ENCODE measurements around the gene RANBP9. TPM values are rescaled to one million over a fixed set of nuclear protein-coding genes. Genes with fewer than 3 reads are reported as not detected.
A peak's percentile ranks its signal among the peaks of the same experiment; 100 is the strongest.

The RANBP9 gene
- total RNA-seq, 1 donor from 2014 or later: 56.2 TPM

DNA sequence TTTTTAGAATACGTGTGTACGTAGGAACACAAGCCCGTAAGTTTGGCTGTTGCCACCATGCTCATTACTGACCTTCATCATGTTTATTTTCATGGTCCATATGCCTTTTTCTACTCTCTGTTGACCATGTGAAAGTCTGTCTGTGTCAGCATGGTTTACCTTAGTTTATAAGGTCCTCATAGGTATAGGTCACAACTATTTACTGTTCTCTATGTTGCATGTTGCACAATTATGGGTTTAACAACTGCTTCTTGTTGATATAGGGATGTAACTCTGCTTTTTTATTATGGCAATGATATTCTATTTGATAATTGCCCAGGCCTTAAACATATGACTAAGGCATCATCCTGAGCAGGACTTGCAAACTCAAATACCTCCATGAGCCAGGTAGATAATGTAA, 13.4 kb upstream of the RANBP9 start:
- Mint-ChIP-seq H3K9me3 (no peaks in the 10 kb centered on the region), H3K27ac (no peak overlapping the region), H3K27me3 (no peaks in the 10 kb centered on the region), H3K36me3 (ENCODE audit: low read depth) (no peaks in the 10 kb centered on the region), H3K4me1 (peaks cover 25% of the 10 kb centered on the region), H3K4me3 (no peak overlapping the region)
- intact Hi-C loops (cut with micrococcal nuclease): loop anchor here (1.0 kb wide), 2 partner anchors 37 to 62 kb away; no protein-coding TSS in a partner anchor
- DNase-seq: no peak

DNA sequence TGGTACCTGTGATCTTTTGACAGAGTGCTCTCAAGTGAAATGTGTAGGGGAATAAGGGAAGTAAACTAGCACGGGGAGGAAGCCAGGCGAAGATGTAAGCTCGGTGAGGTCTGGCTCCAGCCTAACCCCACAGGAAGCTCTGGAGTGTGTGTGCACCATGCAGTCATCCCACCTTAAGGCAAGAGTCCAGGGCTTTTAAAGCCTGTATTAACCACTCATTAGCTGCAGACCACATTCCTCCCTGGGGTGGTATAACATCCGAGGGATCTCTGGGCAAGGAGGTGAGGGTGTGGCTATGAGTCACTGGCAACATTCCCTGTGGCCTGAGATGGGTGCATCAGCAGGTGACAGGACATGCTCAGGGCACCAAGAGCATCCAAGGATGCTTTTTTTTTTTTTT, 12.5 kb upstream of the RANBP9 start:
- intact Hi-C loops (cut with micrococcal nuclease): no loop called here
- Mint-ChIP-seq H3K27ac (no peak overlapping the region), H3K36me3 (ENCODE audit: low read depth) (no peaks in the 10 kb centered on the region), H3K4me3 (no peak overlapping the region), H3K4me1 (peaks cover 21% of the 10 kb centered on the region), H3K9me3 (no peaks in the 10 kb centered on the region), H3K27me3 (no peaks in the 10 kb centered on the region)
- no peak for DNase-seq

DNA sequence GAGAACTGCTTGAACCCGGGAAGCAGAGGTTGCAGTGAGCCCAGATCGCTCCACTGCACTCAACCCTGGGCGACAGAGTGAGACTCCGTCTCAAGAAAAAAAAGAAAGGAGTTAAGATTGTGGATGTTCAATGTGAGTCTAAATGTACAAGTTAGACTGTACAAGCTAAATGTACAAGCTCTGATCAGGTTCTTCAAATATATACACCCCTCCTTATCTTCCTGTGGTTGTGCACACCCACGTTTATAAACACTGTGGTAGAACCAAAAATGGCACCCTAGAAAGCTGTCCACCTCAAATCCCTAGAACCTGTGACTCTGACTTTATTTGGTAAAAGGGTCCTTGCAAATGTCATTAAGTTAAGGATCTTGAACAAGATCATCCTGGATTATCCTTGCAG, 11.2 kb upstream of the RANBP9 start:
- intact Hi-C loops (cut with micrococcal nuclease): no loop called here
- Mint-ChIP-seq H3K36me3 (ENCODE audit: low read depth) (peaks cover 2% of the 10 kb centered on the region), H3K9me3 (no peaks in the 10 kb centered on the region), H3K27me3 (no peaks in the 10 kb centered on the region), H3K27ac (no peak overlapping the region), H3K4me1 (peaks cover 23% of the 10 kb centered on the region), H3K4me3 (no peak overlapping the region)
- DNase-seq: no peak

DNA sequence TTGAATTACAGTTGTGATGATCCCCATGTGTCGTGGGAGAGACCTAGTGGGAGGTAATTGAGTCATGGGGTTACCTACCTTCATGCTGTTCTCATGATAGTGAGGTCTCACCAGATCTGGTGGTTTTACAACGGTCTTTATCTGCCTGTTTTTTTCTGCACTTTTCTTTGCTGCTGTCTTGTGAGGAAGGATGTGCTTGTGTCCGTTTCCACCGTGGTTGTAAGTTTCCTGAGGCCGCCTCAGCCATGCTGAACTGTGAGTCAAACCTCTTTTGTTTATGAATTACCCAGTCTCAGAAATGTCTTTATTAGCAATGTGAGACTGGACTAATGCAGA, 6.5 kb upstream of the RANBP9 start:
- H3K36me3 Mint-ChIP-seq (ENCODE audit: low read depth): peaks cover 8% of the 10 kb centered on the region
- no peak overlapping the region for H3K4me3 Mint-ChIP-seq
- H3K27me3 Mint-ChIP-seq: no peaks in the 10 kb centered on the region
- H3K4me1 Mint-ChIP-seq: peaks cover 18% of the 10 kb centered on the region
- peaks cover 9% of the 10 kb centered on the region for H3K9me3 Mint-ChIP-seq
- H3K27ac Mint-ChIP-seq: no peak overlapping the region
- intact Hi-C loops (cut with micrococcal nuclease): no loop called here
- DNase-seq: no peak

DNA sequence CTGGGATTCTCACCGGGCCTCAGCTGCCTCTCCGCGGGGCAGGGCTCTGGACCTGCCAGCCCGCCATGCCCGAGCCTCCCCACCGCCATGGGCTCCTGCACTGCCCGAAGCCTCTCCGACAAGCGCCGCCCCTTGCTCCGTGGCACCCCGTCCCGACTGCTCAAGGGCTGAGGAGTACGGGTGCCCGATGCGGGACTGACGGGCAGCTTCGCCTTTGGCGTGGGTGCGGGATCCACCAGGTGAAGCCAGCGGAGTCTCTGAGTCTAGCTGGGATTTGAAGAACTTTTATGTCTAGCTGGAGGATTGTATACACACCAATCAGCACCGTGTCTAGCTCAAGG, 5.3 kb upstream of the RANBP9 start:
- H3K36me3 Mint-ChIP-seq (ENCODE audit: low read depth): peaks cover 8% of the 10 kb centered on the region
- peaks cover 9% of the 10 kb centered on the region for H3K9me3 Mint-ChIP-seq
- peaks cover 23% of the 10 kb centered on the region for H3K4me1 Mint-ChIP-seq
- intact Hi-C loops (cut with micrococcal nuclease): no loop called here
- no peak for DNase-seq
- no peaks in the 10 kb centered on the region for H3K27me3 Mint-ChIP-seq
- no peak overlapping the region for H3K4me3 Mint-ChIP-seq
- no peak overlapping the region for H3K27ac Mint-ChIP-seq

DNA sequence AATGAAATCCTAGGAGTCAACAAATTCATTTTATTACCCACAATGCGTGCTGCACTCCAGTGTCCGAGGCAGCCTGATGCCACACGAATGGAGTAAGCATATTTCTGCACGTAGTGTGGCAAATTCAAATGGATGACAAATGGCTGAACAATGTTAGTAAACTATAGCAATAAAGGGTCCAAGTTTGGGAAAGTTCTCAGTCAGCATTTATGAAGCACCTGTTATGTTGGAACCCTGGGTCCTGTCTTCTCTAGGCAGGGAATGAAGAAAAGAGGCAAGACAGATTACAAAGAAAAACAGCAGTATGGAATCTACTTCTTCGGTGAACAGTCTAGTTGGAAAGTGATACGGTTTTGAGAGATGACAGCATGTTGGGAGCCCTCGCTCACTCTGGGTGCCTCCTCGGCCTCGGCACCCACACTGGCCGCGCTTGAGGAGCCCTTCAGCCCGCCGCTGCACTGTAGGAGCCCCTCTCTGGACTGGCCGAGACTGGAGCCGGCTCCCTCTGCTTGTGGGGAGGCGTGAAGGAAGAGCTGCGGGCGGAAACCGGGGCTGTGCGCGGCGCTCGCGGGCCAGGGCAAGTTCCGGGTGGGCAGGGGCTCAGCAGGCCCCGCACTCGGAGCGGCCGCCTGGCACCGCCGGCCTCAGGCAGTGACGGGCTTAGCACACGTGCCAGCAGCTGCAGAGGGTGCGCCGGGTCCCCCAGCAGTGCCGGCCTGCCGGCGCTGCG, 4.8 kb upstream of the RANBP9 start:
- no peak for DNase-seq
- Mint-ChIP-seq H3K9me3 (peaks cover 9% of the 10 kb centered on the region), H3K36me3 (ENCODE audit: low read depth) (peaks cover 8% of the 10 kb centered on the region), H3K27ac (no peak overlapping the region), H3K27me3 (no peaks in the 10 kb centered on the region), H3K4me3 (no peak overlapping the region), H3K4me1 (peaks cover 23% of the 10 kb centered on the region)
- intact Hi-C loops (cut with micrococcal nuclease): no loop called here

DNA sequence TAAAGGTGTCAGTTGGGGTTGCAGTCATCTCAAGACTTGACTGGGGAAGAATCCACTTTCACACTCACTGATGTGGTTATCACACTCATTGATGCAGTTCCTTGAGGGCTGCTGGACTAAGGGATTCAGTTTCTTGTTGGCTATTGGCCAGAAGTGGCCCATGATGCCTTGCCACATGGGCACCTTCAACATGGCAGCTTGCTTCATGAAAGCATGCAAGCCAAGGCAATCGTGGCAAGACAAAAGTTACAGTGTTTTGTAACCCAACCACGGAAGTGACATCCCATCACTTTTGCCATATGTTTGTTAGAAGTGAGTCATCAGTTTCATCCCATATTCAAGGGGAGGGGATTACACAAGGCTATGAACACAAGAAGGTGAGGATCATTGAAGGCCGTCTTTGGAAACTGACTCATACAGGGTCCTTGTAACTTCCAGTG, 3.8 kb upstream of the RANBP9 start:
- peak; percentile 73 for DNase-seq
- Mint-ChIP-seq H3K4me1 (peaks cover 24% of the 10 kb centered on the region), H3K9me3 (peaks cover 9% of the 10 kb centered on the region), H3K27me3 (no peaks in the 10 kb centered on the region), H3K4me3 (no peak overlapping the region), H3K36me3 (ENCODE audit: low read depth) (peaks cover 8% of the 10 kb centered on the region), H3K27ac (peak overlapping the region; percentile 71)
- intact Hi-C loops (cut with micrococcal nuclease): no loop called here

DNA sequence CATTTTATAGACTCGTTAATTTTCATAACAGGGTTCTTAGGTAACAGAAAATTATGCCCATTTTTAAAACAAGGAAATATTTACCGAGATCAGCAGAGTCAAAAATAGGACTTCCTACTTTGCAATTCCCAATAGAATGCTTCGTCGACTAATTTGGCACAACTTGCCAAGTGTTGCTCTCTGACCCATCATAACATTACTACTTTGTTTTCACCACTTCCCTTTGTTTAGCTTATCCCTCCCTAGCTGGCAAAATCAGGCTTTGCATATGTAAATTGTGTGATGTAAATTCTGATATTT, 914 bp upstream of the RANBP9 start:
- peaks cover 37% of the 10 kb centered on the region for H3K4me1 Mint-ChIP-seq

DNA sequence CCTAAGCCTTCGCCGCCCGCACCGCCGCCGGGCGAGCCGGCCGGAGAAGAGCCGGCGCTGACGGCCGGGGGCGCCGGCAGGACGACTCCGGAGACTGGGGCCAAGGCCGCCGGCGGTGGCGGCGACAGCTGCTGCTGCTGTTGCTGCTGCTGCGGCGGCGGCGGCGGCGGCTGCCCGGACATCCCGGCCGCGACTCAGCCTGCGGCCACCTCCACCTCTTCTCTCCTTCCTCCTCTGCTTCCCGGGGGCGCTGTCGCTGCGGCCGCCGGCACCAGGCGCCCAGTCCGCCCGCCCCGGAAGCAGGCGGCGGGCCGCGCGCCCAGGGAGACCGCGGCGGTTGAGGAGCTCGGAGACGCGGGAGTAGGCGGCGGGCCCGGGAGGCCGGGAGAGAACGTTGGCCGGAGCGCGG, 307 bp downstream of the RANBP9 start:
- Mint-ChIP-seq H3K4me1 (peaks cover 40% of the 10 kb centered on the region), H3K36me3 (ENCODE audit: low read depth) (peaks cover 10% of the 10 kb centered on the region), H3K9me3 (peaks cover 4% of the 10 kb centered on the region), H3K4me3 (peak overlapping the region; percentile 55), H3K27me3 (no peaks in the 10 kb centered on the region), H3K27ac (peak overlapping the region; percentile 69)
- no peak for DNase-seq
- intact Hi-C loops (cut with micrococcal nuclease): loop anchor here (2.0 kb wide), 2 partner anchors 31 to 83 kb away; no protein-coding TSS in a partner anchor

More for the DNA sequence above, 914 bp upstream of the RANBP9 start:
- Mint-ChIP-seq H3K9me3 (peaks cover 7% of the 10 kb centered on the region), H3K4me3 (peak overlapping the region; percentile 96), H3K27ac (peak overlapping the region; percentile 98), H3K27me3 (no peaks in the 10 kb centered on the region), H3K36me3 (ENCODE audit: low read depth) (peaks cover 8% of the 10 kb centered on the region)
- intact Hi-C loops (cut with micrococcal nuclease): loop anchor here (1.0 to 2.0 kb wide), 4 partner anchors 51 to 138 kb away; partner anchors contain the start of genes MCUR1 and SIRT5
- no peak for DNase-seq

DNA sequence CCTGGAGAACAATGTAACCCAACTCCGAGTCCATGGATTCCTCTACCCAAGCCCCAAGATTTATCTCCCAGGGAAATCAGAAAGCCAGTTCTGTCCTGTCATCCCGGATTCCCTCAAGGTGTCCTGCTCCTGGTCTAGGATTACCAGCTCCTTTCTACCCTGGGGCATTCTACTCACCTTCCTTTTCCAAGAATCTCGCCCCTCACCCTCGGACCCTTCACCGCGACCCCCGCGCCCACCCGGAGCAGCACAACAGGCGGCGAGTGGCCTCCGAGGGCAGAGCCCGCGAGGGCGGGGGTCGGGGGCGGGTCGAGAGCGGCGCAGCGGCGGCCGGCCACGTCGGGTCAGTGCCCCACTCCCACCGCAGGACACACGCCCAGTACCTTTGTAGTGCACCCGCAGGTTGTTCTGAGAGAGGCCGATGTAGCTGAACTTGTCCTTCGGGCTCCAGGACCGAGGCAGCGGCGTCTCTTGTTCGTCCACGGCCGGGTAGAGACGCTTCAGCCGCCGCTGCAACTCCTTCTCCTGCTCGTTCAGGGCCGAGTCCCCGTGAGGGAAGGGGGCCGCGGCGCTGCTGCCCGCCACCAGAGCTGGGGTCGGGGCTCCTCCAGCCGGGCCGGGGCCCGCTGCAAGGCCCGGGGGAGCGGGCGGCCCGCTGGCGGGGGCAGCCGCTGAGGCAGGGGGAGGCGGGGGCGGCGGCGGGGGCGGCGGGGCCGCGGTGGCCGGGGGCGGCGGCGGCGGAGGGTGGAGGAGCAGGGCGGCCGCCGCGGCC, 897 bp downstream of the RANBP9 start:
- Mint-ChIP-seq H3K36me3 (ENCODE audit: low read depth) (peaks cover 12% of the 10 kb centered on the region), H3K4me1 (peaks cover 40% of the 10 kb centered on the region), H3K27ac (peak overlapping the region; percentile 89), H3K9me3 (peaks cover 4% of the 10 kb centered on the region), H3K4me3 (peak overlapping the region; percentile 93), H3K27me3 (no peaks in the 10 kb centered on the region)
- DNase-seq: peak; percentile 81
- intact Hi-C loops (cut with micrococcal nuclease): loop anchor here (1.0 to 2.0 kb wide), 3 partner anchors 30 to 95 kb away; partner anchors contain the start of gene NOL7

DNA sequence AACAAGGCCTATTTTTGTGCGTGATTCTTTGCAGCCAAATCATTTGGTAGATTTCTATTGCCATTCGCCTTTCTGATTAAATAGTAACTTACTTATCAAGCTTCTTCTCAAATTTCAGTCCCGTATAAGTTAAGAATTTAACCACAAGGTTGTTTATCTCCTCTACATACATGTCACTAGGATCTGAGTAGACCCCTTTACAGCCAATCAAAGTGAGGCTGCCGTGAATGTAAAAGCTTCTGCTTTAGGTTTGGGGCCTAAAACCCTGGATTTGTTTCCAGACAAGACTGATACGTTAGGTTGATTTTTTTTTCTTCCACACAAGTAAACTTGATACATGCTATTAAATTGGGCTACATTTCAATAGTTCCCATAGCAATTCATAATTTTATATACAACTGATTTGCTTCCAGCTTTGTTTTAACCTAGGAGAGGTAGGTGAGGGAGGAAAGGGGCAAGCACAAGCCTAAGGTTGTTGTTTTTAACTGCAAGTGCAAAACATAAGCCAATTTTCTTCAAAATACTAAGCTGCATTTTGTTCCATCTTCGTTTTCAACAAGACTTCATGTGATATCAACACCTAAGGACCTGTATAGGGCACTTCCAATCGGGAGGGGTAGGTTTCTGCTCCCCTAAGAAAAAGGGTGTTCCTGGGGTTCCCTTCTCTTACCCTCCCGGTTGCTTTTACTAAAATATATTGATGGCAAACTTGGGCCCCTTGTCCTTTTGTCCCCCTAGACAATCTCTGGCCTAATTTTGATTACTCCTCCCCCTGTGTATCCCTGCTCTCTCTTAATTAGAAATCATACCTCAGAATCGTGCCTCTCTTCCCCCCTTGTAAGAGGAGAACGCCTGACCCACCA, 1.7 kb downstream of the RANBP9 start:
- no peaks in the 10 kb centered on the region for H3K27me3 Mint-ChIP-seq
- no peaks in the 10 kb centered on the region for H3K9me3 Mint-ChIP-seq

DNA sequence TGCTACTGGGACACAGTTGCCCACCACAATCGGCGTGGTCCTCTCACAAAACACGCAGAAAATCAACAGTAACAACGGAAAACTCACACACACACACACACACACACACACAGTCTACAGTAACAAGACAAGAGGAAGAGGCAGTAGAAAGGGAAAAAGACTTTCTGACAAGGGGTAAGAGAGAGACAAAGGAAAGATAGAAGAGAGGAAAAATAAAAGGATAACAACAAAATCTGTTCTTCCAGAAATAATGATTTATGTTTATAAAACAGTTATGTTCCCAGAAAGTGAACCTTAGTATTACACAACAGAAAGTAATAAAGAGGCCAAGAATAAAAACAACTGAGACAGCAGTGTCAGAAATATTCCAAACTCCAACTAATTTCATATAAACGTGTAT, 2.9 kb downstream of the RANBP9 start:
- peak overlapping the region; percentile 93 for H3K4me3 Mint-ChIP-seq
- H3K27me3 Mint-ChIP-seq: no peaks in the 10 kb centered on the region
- no peaks in the 10 kb centered on the region for H3K9me3 Mint-ChIP-seq
- H3K27ac Mint-ChIP-seq: peak overlapping the region; percentile 89
- intact Hi-C loops (cut with micrococcal nuclease): loop anchor here (2.0 to 5.0 kb wide), 3 partner anchors 14 to 76 kb away; no protein-coding TSS in a partner anchor
- peak; percentile 64 for DNase-seq
- H3K4me1 Mint-ChIP-seq: peaks cover 32% of the 10 kb centered on the region
- H3K36me3 Mint-ChIP-seq (ENCODE audit: low read depth): peaks cover 10% of the 10 kb centered on the region

More for the DNA sequence above, 1.7 kb downstream of the RANBP9 start:
- peaks cover 33% of the 10 kb centered on the region for H3K4me1 Mint-ChIP-seq
- H3K36me3 Mint-ChIP-seq (ENCODE audit: low read depth): peaks cover 10% of the 10 kb centered on the region
- peak; percentile 73 for DNase-seq
- intact Hi-C loops (cut with micrococcal nuclease): loop anchor here (1.0 to 5.0 kb wide), 6 partner anchors 15 to 95 kb away; partner anchors contain the start of gene NOL7
- H3K4me3 Mint-ChIP-seq: peak overlapping the region; percentile 93
- H3K27ac Mint-ChIP-seq: peak overlapping the region; percentile 89

DNA sequence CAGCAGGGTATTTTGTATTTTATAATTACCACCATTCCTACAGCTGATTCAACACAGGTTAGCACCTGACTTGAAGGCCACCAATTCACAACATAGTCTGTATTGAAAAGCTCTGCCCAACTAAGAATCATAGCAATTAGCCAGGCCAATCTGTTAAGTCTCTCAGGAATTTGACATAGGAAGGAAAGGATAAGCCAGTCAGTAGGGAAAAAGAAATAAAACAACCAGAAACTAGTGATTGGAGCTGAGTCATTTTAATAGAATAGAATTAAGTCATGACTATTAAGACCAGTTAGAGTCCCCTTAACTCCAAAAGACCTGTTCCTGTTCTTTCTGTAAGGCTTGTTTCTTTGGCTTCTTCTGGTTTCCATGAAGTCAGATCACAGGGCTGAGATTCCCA, 8.1 kb downstream of the RANBP9 start:
- Mint-ChIP-seq H3K36me3 (ENCODE audit: low read depth) (peaks cover 16% of the 10 kb centered on the region), H3K27ac (no peak overlapping the region), H3K4me1 (peaks cover 22% of the 10 kb centered on the region), H3K9me3 (no peaks in the 10 kb centered on the region), H3K27me3 (no peaks in the 10 kb centered on the region), H3K4me3 (no peak overlapping the region)
- intact Hi-C loops (cut with micrococcal nuclease): no loop called here
- no peak for DNase-seq
